Measurements from ENCODE around the gene TLL1.

The TLL1 gene

DNA sequence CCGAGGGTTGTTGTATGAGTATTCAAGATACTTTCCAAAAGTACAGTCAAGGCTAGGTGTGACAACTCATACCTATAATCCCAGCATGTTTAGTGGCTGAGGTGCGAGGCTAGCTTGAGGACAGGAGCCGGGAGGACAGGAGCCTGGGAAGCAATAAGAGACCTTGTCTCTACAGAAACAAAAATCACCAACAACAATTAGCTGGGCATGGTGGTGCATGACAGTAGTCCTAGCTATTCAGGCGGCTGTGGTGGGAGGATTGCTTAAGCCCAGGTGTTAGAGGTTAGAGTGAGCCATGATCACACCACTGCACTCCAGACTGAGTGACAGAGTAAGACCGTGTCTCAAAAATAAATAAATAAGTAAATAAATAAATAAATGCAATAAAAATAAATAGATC is 91.6 kb downstream of the TLL1 start:
- DNase-seq (ENCODE audit: low read depth): no peak
- no peak overlapping the region for H3K4me3 ChIP-seq (ENCODE audit: low read depth, low read length)
- TF ChIP-seq, protein P1, sequence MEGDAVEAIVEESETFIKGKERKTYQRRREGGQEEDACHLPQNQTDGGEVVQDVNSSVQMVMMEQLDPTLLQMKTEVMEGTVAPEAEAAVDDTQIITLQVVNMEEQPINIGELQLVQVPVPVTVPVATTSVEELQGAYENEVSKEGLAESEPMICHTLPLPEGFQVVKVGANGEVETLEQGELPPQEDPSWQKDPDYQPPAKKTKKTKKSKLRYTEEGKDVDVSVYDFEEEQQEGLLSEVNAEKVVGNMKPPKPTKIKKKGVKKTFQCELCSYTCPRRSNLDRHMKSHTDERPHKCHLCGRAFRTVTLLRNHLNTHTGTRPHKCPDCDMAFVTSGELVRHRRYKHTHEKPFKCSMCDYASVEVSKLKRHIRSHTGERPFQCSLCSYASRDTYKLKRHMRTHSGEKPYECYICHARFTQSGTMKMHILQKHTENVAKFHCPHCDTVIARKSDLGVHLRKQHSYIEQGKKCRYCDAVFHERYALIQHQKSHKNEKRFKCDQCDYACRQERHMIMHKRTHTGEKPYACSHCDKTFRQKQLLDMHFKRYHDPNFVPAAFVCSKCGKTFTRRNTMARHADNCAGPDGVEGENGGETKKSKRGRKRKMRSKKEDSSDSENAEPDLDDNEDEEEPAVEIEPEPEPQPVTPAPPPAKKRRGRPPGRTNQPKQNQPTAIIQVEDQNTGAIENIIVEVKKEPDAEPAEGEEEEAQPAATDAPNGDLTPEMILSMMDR (IDR thresholded peaks at IDR 0.05; ENCODE audit: control insufficient read depth, extremely low read depth, insufficient read depth): no peak

DNA sequence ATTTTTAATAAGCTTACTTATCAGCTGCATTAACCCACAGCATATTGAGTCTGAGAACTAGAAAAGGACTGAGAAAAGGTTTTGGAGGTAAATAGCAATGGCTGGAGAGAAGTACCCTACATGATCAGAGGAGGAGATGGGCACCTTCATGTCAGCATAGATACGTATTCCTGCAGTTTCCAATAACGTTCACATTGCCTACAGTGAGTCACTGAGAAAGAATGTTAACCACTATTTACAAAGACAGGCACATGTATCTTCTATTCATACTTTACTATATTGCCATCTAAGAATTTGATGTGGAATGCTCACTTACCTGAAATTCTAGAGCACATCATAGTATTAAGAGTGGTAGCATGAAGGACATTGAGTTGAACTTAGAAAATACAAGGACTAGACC is 92.5 kb downstream of the TLL1 start:
- TF ChIP-seq, protein P1 (IDR thresholded peaks at IDR 0.05; ENCODE audit: control insufficient read depth, extremely low read depth, insufficient read depth): no peak
- no peak for DNase-seq (ENCODE audit: low read depth)
- no peak overlapping the region for H3K4me3 ChIP-seq (ENCODE audit: low read depth, low read length)

DNA sequence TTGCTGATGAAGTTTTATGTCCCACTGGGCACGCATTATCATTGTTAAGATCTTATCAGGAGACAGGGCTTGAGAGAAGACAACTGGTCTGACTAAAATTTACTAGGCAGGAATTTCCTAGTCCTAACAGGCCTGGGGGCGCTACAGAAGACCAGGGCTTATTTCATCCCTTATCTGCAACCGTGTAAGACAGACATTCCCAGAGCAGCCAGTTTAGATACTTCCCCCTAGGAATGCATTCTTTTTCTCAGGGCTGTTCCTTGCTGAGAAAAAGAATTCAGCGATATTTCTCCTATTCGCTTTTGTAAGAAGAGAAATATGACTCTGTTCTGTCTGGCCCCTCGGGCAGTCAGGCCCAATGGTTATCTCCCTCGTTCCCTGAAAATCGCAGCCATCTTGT is 93.8 kb downstream of the TLL1 start:
- TF ChIP-seq, protein P1 (IDR thresholded peaks at IDR 0.05; ENCODE audit: control insufficient read depth, extremely low read depth, insufficient read depth): no peak
- no peak overlapping the region for H3K4me3 ChIP-seq (ENCODE audit: low read depth, low read length)
- DNase-seq (ENCODE audit: low read depth): no peak

DNA sequence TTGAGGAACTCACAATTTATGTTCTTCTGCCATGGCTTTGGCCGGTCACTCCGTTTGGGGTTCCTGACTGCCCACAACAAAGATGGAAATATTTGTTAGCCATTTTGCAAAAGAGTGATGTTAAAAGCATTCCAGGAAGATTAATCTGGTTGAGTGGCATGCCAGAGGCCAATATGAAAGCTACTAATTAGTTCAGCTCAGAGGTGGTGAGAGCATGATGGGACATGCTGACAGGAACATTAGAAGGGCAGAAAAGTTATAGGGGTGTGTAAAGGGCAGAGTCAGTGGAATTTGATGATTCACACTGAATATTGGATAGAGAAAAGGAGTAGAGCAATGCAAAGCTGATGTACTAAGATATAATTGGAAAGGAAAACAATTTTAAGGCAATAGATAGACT is 94.4 kb downstream of the TLL1 start:
- no peak overlapping the region for H3K4me3 ChIP-seq (ENCODE audit: low read depth, low read length)
- no peak for DNase-seq (ENCODE audit: low read depth)
- TF ChIP-seq, protein P1 (IDR thresholded peaks at IDR 0.05; ENCODE audit: control insufficient read depth, extremely low read depth, insufficient read depth): no peak

DNA sequence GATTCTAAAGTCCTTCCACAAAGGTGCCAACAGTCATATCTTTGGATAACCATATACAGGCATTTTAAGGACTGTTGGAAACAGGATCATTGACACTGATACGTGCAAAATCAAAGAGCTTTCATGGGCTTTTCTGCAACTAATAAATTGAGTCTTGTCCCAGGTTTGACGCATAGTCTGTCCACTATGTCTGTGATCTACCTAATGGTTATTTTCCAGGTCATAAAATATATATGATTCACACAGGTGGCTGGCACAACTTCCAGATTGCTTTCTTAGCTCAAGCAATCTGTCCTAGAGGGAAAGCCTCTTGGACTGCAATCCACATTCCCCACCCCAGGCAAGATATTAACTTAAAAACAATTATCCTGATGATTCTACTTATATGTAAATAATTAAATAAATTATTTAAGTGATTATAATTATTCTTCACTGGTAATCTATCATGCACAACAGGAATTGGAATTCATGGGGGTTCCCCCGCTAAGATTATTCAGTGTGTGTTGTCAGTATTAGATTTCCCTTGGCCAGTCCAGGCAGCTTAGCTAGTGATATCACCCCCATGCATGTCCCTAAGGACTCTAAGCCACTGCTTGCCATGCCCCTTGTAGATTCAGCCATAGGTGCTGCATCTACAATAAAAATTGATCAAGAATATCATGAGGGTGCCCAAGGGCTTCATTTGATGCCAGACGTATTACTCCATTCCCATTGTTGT is 97.8 kb downstream of the TLL1 start:
- TF ChIP-seq, protein P1 (IDR thresholded peaks at IDR 0.05; ENCODE audit: control insufficient read depth, extremely low read depth, insufficient read depth): no peak

DNA sequence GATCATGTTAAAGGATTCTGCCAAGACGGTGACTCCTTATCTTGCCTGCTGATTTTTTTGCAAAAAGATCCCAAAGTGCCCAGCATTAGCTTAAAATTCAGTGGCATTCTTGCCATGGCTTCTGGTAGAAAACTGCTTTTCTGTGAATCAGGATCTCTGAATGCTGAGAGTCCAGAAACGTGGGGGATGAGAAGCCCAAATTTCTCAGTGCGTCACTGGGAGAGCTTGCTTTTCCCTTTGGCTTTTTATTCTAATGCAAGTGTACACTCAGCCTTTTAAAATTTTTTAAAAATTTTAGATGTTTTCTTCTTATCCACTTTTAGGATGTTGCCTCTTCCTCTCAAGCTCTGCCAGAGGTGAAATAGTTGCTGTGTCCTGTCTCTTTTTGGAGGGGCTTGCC is 98.4 kb downstream of the TLL1 start:
- no peak for DNase-seq (ENCODE audit: low read depth)
- TF ChIP-seq, protein P1 (IDR thresholded peaks at IDR 0.05; ENCODE audit: control insufficient read depth, extremely low read depth, insufficient read depth): no peak
- no peak overlapping the region for H3K4me3 ChIP-seq (ENCODE audit: low read depth, low read length)

More for the DNA sequence above, 97.8 kb downstream of the TLL1 start:
- H3K4me3 ChIP-seq (ENCODE audit: low read depth, low read length): no peak overlapping the region
- no peak for DNase-seq (ENCODE audit: low read depth)

DNA sequence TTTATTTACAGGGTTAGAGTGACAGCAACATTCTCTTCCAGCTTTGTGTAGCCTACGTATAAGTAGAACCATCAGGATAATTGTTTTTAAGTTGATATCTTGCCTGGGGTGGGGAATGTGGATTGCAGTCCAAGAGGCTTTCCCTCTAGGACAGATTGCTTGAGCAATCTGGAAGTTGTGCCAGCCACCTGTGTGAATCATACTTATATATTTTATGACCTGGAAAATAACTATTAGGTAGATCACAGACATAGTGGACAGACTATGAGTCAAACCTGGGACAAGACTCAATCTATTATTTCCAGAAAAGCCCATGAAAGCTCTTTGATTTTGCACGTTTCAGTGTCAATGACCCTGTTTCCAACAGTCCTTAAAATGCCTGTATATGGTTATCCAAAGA is 98.9 kb downstream of the TLL1 start:
- no peak for DNase-seq (ENCODE audit: low read depth)
- TF ChIP-seq, protein P1 (IDR thresholded peaks at IDR 0.05; ENCODE audit: control insufficient read depth, extremely low read depth, insufficient read depth): no peak
- no peak overlapping the region for H3K4me3 ChIP-seq (ENCODE audit: low read depth, low read length)
